GM18951 (cell line): ENCODE data around the gene TMEM248.
"Not testable (repeated sequence)": the region's sequence is repeated elsewhere in the genome, so short reads cannot be mapped to it uniquely, and the experiment has no call there.

ENCODE experiments used
- POLR2A ChIP-seq: IDR thresholded peaks from 4 replicates; pipeline ENCODE4 v1.6.1; 2011; ENCODE audit warnings: mild to moderate bottlenecking; ENCODE audit not compliant: insufficient read length, insufficient read depth; ENCODE audit errors: extremely low read depth
- in situ Hi-C: fragments of 300-500 bp; cut with MboI; formaldehyde crosslinking; loops from one replicate; pipeline ENCODE4 v1.12.0; 2022; ENCODE audit warnings: low sequenced_read_pairs, mixed read lengths, inconsistent platforms; ENCODE audit not compliant: unreplicated experiment

The TMEM248 gene

GRCh38 chr7:66946545-66946944 is 25.5 kb downstream of the TMEM248 start:
- TF ChIP-seq POLR2A, result no peak

GRCh38 chr7:66948480-66949109 is 27.6 kb downstream of the TMEM248 start:
- in situ Hi-C loops, result no loop called here
- TF ChIP-seq POLR2A, result no peak

More at GRCh38 chr7:66946545-66946944, 25.5 kb downstream of the TMEM248 start:
- in situ Hi-C loops, result no loop called here

DNA sequence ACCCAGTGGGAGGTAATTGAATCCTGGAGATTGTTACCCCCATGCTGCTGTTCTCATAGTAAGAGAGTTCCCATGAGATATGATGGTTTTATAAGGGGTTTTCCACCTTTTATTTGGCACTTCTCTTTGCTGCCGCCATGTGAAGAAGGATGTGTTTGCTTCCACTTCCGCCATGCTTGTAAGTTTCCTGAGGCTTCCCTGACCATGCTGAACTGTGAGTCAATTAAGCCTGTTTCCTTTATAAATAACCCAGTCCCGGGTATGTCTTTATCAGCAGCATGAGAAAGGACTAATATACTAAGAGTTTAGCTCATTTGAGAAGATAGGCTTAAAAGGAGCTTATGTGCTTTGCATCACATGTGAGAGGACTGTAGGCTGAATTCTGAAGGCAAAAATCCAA is 29.3 kb downstream of the TMEM248 start:
- no peak for TF ChIP-seq POLR2A

DNA sequence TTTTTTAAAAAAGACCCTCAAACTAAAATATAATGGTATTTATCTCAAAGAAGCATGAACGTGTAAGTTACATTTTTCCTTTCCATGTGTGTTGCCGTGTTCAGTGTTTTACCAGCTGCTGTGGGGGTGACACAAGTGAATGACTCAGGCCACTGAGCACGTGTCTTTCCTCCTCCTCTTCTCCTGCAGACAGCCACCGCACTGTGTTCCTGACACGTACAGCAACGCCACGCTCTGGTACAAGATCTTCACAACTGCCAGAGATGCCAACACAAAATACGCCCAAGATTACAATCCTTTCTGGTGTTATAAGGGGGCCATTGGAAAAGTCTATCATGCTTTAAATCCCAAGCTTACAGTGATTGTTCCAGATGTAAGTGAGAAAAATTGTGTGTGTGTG is 29.7 kb downstream of the TMEM248 start:
- in situ Hi-C loops, result no loop called here

More for the DNA sequence above, 29.3 kb downstream of the TMEM248 start:
- in situ Hi-C loops, result no loop called here

DNA sequence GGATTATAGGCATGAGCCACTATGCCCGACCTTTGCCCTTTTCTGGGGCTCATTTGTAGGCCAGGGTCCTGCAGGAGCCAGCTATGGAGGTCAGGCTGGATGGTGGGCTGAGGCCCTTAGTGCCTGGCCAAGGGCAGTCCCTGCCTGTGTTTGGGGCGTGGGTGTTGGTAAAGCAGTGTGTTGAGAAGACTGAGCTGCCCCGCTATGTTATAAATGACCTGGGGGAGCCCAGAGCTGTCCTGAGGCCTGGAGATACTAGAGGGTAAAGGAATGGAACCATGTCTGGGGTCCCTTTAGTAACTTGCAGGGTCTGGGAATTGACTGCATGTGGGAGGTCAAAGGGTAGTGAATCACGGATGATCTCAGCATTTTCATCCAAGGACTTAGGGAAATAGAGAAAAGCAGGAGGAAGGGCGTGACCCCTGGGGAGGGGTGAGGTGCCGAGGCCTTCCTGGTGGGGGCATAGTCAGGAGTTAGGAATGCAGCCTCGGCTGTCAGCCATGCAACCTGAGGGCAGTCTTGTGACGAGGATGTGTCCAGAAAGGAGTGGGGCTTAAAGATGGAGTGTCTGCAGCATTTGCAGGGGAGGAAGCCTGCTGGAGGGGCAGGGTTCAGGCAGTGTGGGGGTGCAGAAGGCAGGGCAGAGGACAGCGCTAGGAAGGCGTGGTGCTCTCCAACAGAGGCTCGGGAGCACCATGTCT is 31.5 kb downstream of the TMEM248 start:
- in situ Hi-C loops, result no loop called here
- no peak for TF ChIP-seq POLR2A

More for the DNA sequence above, 29.7 kb downstream of the TMEM248 start:
- TF ChIP-seq POLR2A, result no peak

- TF ChIP-seq POLR2A, result no peak
- in situ Hi-C loops, result no loop called here
Observed at GRCh38 chr7:66953044-66953427, 32.0 kb downstream of the TMEM248 start.

DNA sequence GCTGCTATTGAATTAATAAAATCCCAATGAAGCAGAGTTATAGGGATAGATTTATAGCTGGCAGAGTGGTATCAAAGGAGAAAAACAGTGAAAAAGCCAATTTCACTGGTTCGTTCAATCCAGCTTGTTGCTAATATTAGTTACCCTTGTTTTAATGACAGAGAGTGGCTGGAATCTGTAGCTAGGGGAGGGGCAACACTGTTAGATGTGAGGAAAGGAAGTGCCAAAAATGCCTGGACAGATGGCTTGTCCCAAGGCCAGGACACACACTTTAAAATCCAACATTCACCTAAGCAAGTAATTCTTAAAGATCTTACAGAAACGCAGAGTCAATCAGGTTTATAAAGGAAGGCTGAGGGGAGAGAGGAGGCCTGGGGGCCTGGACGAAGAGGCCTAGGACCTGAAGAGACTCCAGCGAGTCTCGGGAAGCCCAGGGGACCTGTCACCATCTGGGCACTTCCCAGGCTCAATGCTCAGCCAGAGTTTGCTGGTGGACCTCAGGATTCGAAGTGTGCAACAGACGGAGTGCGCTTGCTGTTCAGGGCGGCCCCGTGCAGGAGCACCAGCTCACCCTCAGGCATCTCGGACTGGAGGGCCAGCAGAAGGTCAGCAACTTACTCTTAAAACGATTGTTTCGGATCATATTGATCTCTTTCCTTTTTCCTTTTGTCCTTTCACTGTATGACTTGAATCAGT is 36.7 kb downstream of the TMEM248 start:
- no peak for TF ChIP-seq POLR2A
- in situ Hi-C loops, result no loop called here

DNA sequence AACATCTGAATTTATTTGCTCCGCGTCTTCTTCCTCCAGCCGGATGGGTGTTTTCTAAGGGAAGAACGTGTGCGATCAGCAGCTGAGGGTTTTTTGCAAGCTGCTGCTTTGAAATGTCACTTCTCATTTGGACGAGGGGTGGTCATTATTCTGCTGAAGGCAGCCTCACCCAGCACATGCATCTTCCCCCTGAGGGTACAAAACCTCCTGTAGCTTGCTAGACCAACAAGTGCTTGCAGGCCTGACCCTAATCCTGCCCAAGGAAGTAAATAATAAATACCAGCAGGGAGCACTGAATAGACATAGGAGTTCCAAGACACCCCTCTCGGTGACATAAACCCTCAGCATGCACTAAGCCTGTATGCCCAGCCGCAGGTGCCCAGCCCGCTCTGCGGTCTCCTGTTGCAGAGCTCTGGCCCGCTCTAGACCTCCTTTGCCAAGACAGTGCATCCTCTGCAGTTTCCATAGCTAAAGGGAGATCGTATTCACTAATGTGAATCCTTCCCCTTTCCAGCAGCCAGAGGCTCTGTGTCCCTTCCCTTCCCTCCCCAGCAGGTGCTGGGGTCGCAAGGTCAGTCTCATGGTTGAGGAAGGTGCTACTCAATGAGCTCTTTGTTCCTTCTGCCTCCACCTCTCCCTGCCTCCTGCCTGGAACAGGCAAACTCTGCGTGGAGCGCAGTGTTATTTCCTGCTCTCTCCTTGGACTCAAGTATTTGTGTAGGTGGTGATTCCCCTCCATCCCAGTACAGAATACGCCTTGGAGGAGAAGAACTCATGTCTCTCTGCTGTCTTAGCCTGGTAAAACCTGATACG is 37.7 kb downstream of the TMEM248 start:
- TF ChIP-seq POLR2A, result no peak
- in situ Hi-C loops, result no loop called here

- no peak for TF ChIP-seq POLR2A
- in situ Hi-C loops, result no loop called here
Observed at GRCh38 chr7:66960192-66960591, 39.2 kb downstream of the TMEM248 start.

DNA sequence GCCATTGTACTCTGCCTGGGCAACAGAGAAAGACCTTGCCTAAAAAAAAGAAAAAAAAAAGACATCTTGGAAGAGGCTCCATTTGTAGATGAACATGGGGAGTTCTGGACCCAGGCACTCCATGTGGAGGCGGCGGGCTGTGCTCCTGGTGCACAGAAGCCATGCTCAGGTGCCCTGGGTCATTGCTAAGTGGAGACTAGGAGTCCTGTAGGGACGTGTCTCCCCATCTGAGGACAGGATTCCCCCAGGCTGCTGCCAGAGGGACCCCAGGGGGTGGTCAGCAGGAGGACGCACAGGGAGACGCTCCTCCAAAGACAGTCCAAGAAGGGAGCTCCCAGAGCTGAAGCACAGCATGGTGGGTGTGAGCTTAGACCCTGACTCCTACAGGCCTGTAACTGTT is 40.1 kb downstream of the TMEM248 start:
- TF ChIP-seq POLR2A, result no peak
- in situ Hi-C loops, result no loop called here

- no peak for TF ChIP-seq POLR2A
Observed at GRCh38 chr7:66964411-66964810, 43.4 kb downstream of the TMEM248 start.

DNA sequence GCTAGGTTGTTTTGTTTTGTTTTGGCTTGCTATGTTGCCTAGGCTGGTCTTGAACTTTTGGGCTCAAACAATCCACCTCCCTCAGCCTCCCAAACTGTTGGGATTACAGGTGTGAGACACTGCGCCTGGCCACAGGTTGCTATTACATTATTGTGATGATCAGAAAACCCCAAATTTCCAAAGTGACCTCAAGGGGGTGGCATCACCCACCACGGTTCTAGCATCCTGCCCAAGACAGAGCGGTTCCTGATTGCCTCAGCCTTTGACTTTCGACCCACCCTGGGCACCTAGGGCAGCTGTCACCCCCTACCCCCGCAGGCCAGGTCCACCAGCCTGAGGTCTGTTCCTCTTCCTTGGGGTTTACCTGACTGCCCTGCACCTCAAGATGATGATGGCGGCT is 46.0 kb downstream of the TMEM248 start:
- in situ Hi-C loops, result no loop called here
- no peak for TF ChIP-seq POLR2A

More at GRCh38 chr7:66964411-66964810, 43.4 kb downstream of the TMEM248 start:
- in situ Hi-C loops, result no loop called here

DNA sequence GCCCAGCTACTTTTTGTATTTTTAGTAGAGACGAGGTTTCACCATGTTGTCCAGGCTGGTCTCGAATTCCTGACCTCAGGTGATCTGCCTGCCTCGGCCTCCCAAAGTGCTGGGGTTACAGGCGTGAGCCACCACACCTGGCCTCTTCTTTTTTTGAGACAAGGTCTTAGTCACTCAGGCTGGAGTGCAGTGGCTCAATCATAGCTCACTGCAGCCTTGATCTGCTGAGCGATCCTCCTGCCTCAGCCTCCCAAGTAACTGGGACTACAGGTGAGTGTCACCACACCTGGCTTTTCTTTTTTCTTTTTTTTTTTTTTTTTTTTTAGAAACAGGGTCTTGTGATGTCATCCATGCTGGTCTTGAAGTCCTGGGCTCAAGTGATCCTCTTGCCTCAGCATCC is 48.0 kb downstream of the TMEM248 start:
- in situ Hi-C loops, result not testable (repeated sequence)

DNA sequence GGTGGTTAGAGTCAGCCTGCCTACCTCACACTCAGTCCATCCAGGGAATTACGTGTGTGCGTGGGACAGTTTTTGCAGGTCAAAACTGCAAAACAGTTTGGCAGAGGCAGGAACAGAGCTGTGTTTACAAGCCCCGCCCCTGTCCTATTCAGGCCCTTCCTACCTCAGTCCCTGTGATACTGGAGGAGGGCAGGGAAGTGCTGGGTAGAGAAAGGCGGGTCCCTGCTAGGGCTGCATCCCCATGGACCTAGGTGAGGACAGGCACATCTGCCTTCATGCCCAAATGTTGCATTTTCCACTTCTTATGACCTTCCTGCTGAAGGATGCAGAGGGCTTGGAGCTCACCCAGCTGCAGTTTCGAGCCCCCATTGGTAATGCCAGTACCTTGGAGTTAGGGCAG is 49.3 kb downstream of the TMEM248 start:
- in situ Hi-C loops, result no loop called here
- TF ChIP-seq POLR2A, result no peak
